Midbrain (tissue), 1 donor: ENCODE measurements around the gene CPAMD8.
A peak's percentile ranks its signal among the peaks of the same experiment; 100 is the strongest.

Experiments
- DNase-seq: peaks from one replicate; lab custom pipeline; 2025; lab: John Stamatoyannopoulos, UW

Gene CPAMD8

DNA sequence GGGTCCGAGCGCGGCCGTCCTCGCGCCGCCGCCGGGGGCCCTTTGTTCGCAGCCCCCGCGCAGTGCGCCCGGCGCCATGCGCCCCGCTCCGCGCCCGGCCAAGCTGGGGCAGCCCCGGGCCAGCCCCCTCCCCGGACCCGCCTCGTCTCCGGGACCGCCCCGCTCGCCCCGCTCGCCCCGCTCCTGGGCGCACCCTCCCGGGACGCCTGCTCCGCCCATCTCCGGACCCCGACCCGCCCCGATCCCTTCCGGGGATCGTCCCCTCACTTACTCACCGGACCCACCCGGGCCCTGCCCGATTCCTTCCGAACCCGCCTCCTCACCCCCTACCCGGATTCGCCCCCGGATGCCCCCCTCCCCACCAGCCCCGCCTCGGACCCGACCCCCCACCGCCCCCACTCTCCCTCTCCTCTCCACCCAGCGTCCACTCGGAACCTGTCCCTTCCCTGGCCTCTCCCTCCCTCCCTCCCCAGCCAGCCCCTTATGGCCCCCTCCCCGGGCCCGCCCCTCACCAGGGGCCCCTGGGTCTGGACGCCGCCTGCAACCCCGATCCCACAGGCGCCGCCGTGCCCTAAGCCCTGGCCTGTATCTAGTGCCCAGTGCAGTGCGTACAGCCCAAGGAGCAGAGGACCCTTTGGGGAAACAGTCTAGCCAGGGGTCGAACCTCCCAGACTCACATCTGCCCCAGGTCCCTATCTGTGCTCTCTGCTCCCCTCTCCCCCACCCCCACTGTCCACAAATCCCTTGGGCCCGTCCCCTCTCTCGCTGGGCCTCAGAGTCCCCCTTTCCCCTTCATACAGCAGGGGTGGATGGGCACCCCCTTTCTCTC is at the start of gene CPAMD8:
TSS of gene CPAMD8 (minus strand) at position 105 of the 829 bp plus-strand sequence. CDS start 168 bp downstream, outside the sequence.
- DNase-seq = no peak

DNA sequence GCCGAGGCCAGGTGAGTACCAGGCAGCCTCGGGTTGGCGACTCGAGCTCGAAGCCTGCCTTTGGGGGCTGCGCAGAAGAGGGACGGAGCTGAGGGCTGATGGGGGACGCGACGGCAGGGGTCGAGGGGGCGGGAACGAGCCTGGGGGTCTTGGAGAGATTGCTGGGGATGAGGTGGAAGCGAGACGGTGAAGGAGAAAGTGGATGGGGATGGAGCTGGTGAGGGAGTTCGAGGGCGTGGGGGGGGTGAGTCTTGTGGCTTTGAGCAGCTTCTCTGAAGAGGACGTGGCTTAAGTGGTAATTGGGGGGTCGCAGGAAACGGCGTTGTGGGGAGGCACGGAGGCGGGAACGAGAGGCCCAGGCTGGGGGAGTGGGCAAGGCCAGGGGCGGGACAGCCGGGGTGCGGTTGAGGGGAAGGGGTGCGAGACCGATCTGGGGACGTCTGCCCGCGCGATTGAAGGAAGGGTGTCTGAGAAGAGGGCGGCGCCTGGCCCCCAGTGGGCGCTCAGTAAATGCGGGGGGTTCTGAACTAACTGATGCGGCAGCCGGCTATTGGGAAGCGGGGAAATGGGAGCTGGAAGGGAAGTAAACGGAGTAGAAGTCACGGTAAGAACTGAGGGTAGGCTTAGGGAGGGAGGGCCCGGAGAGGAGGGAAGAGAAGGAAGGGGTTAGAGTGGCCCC is 49.4 kb upstream of the CPAMD8 start:
- peak; percentile 16 for DNase-seq

- peak; percentile 99 for DNase-seq
These were observed 48.6 kb upstream of the CPAMD8 start, which contains the start of the genes HAUS8 and MYO9B for GRCh38 chr19:17075035-17075863. Gene HAUS8, minus strand, starts transcription at chr19:17075452. Its CDS starts 30 bp downstream, at chr19:17075422. Gene MYO9B, plus strand, starts transcription at chr19:17075777. Its CDS starts 25,941 bp downstream, at chr19:17101718.

- DNase-seq = no peak
These were observed 48.0 kb upstream of the CPAMD8 start for GRCh38 chr19:17074634-17075034.

- no peak for DNase-seq
These were observed 47.4 kb upstream of the CPAMD8 start for GRCh38 chr19:17073869-17074633.

- no peak for DNase-seq
These were observed 44.3 kb upstream of the CPAMD8 start for GRCh38 chr19:17070912-17071311.

DNA sequence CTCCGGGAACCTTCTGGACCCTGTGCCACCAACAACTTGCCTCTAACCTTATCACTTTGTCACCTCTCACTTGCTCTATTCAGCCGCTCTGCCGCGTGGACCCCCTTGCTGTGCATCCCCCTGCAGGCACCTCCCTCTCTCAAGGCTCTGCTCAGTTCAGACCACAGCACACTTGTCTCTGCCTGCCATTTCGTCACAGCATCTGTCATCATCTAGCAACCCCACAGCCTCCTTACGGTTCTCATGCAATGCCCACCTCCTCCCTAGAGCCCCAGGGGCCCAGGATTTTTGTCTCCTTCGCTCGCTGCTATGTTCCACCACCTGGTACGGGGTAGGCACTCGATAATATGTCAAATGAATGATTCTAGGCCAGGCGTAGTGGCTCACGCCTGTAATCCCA is 43.8 kb upstream of the CPAMD8 start:
- no peak for DNase-seq

- DNase-seq = no peak
These were observed 42.6 kb upstream of the CPAMD8 start for GRCh38 chr19:17069193-17069592.

DNA sequence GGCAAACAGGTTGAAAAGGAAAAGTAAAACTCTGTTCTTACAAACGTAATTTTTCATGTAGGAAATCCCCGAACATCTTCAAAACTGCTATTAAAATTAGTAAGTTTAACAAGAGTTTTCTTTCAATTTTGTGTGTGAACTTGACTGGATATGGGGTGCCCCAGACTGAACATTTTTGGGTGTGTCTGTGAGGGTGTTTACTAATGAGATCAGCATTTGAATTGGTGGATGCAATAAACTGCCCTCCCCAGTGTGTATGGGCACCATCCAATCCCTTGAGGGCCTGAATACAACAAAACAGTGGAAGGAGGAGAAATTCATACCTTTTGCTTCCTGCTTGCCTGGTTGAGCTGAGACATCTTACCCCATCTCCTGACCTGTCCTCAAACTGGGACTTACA is 36.8 kb upstream of the CPAMD8 start:
- no peak for DNase-seq

DNA sequence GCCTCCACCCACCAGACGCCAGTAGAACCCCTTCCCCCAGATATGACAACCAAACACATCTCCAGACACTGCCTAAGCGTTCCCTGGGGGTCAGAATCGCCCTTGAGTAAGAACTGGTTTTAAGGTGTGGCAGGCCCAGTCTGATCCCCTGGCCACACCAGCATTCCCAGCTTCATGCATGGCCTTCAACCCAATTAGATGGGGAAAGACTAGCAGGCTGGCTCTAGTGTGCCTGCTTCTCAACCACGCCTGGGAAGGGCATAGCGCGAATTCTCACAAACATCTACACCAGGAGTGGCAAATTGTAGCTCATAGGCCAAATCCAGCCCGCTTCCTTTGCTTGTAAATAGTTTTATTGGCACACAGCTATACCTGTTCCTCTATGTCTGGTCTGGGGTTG is 35.1 kb upstream of the CPAMD8 start:
- DNase-seq = no peak

DNA sequence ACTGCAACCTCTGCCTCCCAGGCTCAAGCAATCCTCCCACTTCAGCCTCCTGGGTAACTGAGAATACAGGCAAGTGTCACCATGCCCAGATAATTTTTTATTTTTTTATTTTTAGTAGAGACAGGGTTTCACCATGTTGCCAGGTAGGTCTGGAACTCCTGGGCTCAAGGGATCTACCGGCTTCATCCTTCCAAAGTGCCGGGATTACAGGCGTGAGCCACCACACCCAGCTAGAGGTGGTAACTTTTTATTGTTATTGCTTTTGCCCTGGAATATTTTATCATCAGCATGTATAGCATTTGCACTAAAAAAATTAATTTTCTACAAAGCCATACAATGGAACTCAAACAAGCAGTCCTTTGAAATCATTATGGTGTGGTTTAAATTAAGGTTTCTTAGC is 34.6 kb upstream of the CPAMD8 start:
- DNase-seq = no peak

GRCh38 chr19:17060802-17061201 is 34.2 kb upstream of the CPAMD8 start:
- DNase-seq = no peak

GRCh38 chr19:17058236-17058635 is 31.6 kb upstream of the CPAMD8 start:
- no peak for DNase-seq

DNA sequence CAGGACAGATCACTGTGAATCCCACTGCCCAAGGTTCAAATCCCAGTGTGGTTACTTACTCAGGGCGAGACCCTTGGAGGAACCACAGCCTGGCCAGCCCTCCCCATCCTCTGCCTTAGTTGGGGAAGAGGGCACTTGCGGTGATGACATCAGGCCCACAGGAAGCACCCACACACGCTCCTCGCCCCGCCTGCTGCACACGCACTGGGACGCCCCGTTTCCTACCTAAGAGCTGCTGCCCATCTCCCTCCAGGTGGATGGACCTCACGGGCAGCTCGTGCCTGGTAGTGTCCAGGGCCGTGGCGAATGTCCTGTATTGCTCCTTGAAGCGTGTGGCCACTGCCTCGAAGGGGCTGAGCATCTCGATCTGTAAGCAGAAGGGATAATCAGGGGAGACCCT is 29.0 kb upstream of the CPAMD8 start:
- DNase-seq = no peak

DNA sequence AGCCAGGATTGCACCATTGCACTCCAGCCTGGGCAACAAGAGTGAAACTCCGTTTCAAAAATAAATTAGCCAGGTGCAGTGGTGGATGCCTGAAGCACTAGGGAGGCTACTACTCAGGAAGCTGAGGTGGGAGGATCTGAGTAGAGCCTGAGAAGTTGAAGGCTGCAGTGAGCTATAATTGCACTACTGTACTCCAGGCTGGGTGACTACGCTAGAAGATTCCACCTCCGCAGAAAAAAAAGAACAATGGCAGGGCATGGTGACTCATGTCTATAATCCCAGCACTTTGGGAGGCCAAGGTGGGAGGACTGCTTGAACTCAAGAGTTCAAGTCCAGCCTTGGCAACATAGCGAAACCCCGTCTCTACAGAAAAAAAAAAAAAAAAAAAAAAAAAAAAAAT is 28.1 kb upstream of the CPAMD8 start:
- DNase-seq = no peak

GRCh38 chr19:17052439-17052838 is 25.8 kb upstream of the CPAMD8 start:
- DNase-seq = peak; percentile 28

- no peak for DNase-seq
These were observed 23.2 kb upstream of the CPAMD8 start for GRCh38 chr19:17049711-17050280.

DNA sequence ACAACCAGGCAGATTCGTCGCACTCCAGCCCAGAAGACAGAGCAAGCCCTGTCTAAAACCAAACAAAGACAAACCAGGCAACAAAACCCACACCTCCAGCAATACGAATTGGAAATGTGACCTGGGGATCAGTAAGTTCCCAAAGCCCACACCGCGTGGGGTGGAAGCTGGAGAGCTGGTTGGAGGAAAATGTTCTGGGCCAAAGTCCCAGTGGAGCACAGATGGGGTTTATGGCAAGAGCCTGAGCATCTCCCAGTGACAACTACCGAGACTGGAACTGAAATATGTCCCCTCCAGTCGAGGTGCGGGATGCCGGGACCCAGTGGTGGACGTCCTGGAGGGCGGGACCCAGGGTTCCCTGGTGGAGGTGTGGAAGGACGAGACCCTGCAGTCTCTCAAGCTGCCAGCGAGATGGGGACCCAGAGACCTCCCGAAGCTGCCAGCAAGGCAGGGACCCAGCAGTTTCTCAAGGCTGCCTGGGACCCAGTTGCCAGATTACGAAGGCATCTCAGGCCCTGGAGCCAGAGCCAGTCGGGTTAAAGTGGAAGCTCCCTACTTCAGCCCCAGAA is 22.4 kb upstream of the CPAMD8 start:
- DNase-seq = peak; percentile 8

DNA sequence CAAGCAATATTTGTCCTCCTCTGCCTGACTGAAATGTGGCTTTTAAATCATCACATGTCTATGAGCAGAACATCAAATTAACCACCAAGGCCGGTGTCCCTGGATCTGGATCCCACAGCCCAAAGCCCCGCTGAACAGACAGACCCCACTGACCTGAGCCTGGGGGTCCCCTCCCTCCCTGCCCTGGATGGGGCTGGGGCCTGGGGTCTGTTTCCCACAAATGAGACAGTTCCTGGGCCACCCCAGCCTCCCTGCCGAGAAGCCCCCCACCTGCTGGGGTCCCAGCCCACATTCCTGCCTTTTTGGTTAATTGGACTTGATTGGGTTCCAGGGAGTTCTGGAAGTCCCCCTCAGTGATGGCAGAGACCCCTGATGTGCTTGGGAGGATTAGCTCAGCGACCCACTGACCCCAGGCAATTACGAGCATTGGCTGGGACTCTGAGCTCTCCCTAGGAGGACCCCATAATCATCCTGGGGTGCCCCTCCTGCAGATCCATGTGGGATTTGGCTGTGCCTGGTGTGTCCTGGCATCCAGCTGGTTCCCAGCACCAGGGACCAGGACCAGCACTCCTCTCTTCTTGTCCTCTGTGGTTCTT is 19.4 kb upstream of the CPAMD8 start:
- no peak for DNase-seq

DNA sequence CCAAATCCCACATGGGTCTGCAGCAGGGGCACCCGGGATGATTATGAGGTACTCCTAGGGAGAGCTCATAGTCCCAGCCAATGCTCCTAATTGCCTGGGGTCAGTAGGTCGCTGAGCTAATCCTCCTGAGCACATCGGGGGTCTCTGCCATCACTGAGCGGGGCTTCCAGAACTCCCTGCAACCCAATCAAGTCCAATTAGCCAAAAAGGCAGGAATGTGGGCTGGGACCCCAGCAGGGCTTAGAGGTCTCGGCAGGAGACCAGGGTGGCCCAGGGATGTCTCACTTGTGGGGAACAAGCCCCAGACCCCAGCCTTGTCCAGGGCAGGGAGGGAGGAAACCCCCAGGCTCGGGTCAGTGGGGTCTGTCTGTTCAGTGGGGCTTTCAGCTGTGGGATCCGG is 17.1 kb upstream of the CPAMD8 start:
- DNase-seq = no peak
